ENCODE data around the gene DNAJC9.

GRCh38 chr10:73281097-73281496 is 34.0 kb upstream of the DNAJC9 start:
- TF ChIP-seq CTCF (conservative IDR thresholded peaks at IDR 0.05; ENCODE audit: low read depth, low read length) (no peak), POLR2A (IDR thresholded peaks at IDR 0.05; ENCODE audit: low read depth, low read length) (no peak), BHLHE40 (IDR thresholded peaks at IDR 0.05; ENCODE audit: low read depth, low read length) (no peak), USF2 (IDR thresholded peaks at IDR 0.05; ENCODE audit: low read depth, low read length) (no peak), CEBPB (IDR thresholded peaks at IDR 0.05; ENCODE audit: low read depth, low read length) (no peak), FOS (IDR thresholded peaks at IDR 0.05; ENCODE audit: low read depth, low read length) (no peak), RFX5 (IDR thresholded peaks at IDR 0.05; ENCODE audit: low read depth, low read length) (no peak), RCOR1 (IDR thresholded peaks at IDR 0.05; ENCODE audit: insufficient replicate concordance, low read length) (no peak), SMC3 (IDR thresholded peaks at IDR 0.05; ENCODE audit: low read depth, low read length) (no peak), RAD21 (IDR thresholded peaks at IDR 0.05; ENCODE audit: low read length) (no peak), CHD1 (IDR thresholded peaks at IDR 0.05; ENCODE audit: low read depth, low read length) (no peak)
